Activated CD4-positive, alpha-beta T cell treated with anti-CD3 and anti-CD28 coated beads for 36 hours (primary cell): Measurements from ENCODE around the gene PSG1. TPM values are rescaled to one million over a fixed set of nuclear protein-coding genes. Genes with fewer than 3 reads are reported as not detected.
"Not testable (repeated sequence)": the region's sequence is repeated elsewhere in the genome, so short reads cannot be mapped to it uniquely, and the experiment has no call there.

Experiments used
- ATAC-seq: fragments of 200-7000 bp; cut with Tn5 transposase; one replicate; pipeline ENCODE4 v1.10.0; 2021; ENCODE audit warnings: mild to moderate bottlenecking, moderate library complexity
- CTCF ChIA-PET: fragments of 350-600 bp; sonication (Branson Sonifier 250); formaldehyde crosslinking; loops from one replicate; lab custom pipeline; 2021; ENCODE audit warnings: antibody characterized with exemption; lab: Charles Lee
- POLR2A ChIA-PET: fragments of 350-600 bp; sonication (Branson Sonifier 250); formaldehyde crosslinking; loops from one replicate; lab custom pipeline; 2021; ENCODE audit warnings: antibody characterized with exemption, inconsistent platforms; lab: Charles Lee
- DNase-seq: peaks from one replicate; pipeline ENCODE4 v3.0.0-alpha.2; 2020
- H3K27ac Mint-ChIP-seq: one replicate; pipeline ENCODE4 v1.8.0; 2021; ENCODE audit warnings: mixed read lengths
- H3K27me3 Mint-ChIP-seq: one replicate; pipeline ENCODE4 v1.8.0; 2021; ENCODE audit warnings: mixed read lengths
- H3K36me3 Mint-ChIP-seq: one replicate; pipeline ENCODE4 v1.8.0; 2021; ENCODE audit warnings: low read depth, mixed read lengths
- H3K4me1 Mint-ChIP-seq: one replicate; pipeline ENCODE4 v1.8.0; 2021; ENCODE audit warnings: mixed read lengths
- H3K4me3 Mint-ChIP-seq: one replicate; pipeline ENCODE4 v1.8.0; 2021; ENCODE audit warnings: mild to moderate bottlenecking, moderate library complexity, mixed read lengths
- H3K9me3 Mint-ChIP-seq: one replicate; pipeline ENCODE4 v1.8.0; 2021; ENCODE audit warnings: low read depth, mixed read lengths
- intact Hi-C, 2 experiments: fragments of 100-400 bp; cut with DNase I in 1 of 2; cut with micrococcal nuclease in 1 of 2; formaldehyde crosslinking; loops; one replicate each; pipeline versions ENCODE4 v1.14.2 to v1.15.1; 2022 to 2024; cut with DNase I, micrococcal nuclease
- total RNA-seq, 2 experiments: library from RNA; stranded (reverse); gene quantifications; one replicate each; pipeline ENCODE4 v1.2.3, GENCODE V29; 2021

The PSG1 gene
- total RNA-seq, 2 experiments from 2014 or later, result not detected

- POLR2A ChIA-PET, H3K36me3 Mint-ChIP-seq, ATAC-seq, DNase-seq, H3K4me3 Mint-ChIP-seq, H3K9me3 Mint-ChIP-seq, H3K27ac Mint-ChIP-seq, H3K4me1 Mint-ChIP-seq: not testable (repeated sequence)
- CTCF ChIA-PET, result interaction anchor here (0.6 kb wide), 1 partner anchor 629 kb away, joined by 3 read pairs; no protein-coding TSS in a partner anchor
- intact Hi-C loops, result loop anchor here in 1 of 2 experiments (10.0 kb wide), 1 partner anchor 196 kb away; no protein-coding TSS in a partner anchor
- peaks cover 27% of the 10 kb centered on the region for H3K27me3 Mint-ChIP-seq
Observed at GRCh38 chr19:42880621-42881020, 1.1 kb upstream of the PSG1 start.

- CTCF ChIA-PET, ATAC-seq, H3K36me3 Mint-ChIP-seq: not testable (repeated sequence)
Observed at GRCh38 chr19:42876596-42876995, 2.9 kb downstream of the PSG1 start.

GRCh38 chr19:42875881-42876280 lies 3.6 kb downstream of the PSG1 start:
- CTCF ChIA-PET, H3K27ac Mint-ChIP-seq, H3K9me3 Mint-ChIP-seq, H3K36me3 Mint-ChIP-seq, H3K27me3 Mint-ChIP-seq, H3K4me3 Mint-ChIP-seq, intact Hi-C loops, POLR2A ChIA-PET, ATAC-seq, DNase-seq, H3K4me1 Mint-ChIP-seq: not testable (repeated sequence)

More at GRCh38 chr19:42876596-42876995, 2.9 kb downstream of the PSG1 start:
- intact Hi-C loops, H3K4me1 Mint-ChIP-seq, H3K4me3 Mint-ChIP-seq, POLR2A ChIA-PET, H3K9me3 Mint-ChIP-seq, H3K27me3 Mint-ChIP-seq, H3K27ac Mint-ChIP-seq, DNase-seq: not testable (repeated sequence)

- H3K27me3 Mint-ChIP-seq, POLR2A ChIA-PET, ATAC-seq, intact Hi-C loops, H3K4me1 Mint-ChIP-seq, H3K36me3 Mint-ChIP-seq, CTCF ChIA-PET, H3K4me3 Mint-ChIP-seq, DNase-seq, H3K9me3 Mint-ChIP-seq, H3K27ac Mint-ChIP-seq: not testable (repeated sequence)
Observed at GRCh38 chr19:42874901-42875813, 4.4 kb downstream of the PSG1 start.

- CTCF ChIA-PET, result interaction anchor here (0.8 kb wide), 1 partner anchor 1850 kb away, joined by 3 read pairs; no protein-coding TSS in a partner anchor
- H3K4me1 Mint-ChIP-seq, DNase-seq, intact Hi-C loops, POLR2A ChIA-PET, H3K27me3 Mint-ChIP-seq, H3K4me3 Mint-ChIP-seq, ATAC-seq, H3K36me3 Mint-ChIP-seq, H3K27ac Mint-ChIP-seq, H3K9me3 Mint-ChIP-seq: not testable (repeated sequence)
Observed at GRCh38 chr19:42874136-42874535, 5.4 kb downstream of the PSG1 start.

GRCh38 chr19:42872608-42873007 lies 6.9 kb downstream of the PSG1 start:
- Mint-ChIP-seq H3K4me1 (no peaks in the 10 kb centered on the region), H3K27me3 (no peaks in the 10 kb centered on the region), H3K9me3 (no peaks in the 10 kb centered on the region), H3K36me3 (no peaks in the 10 kb centered on the region), H3K27ac (no peak overlapping the region), H3K4me3 (no peak overlapping the region)
- no peak for ATAC-seq
- DNase-seq, result no peak
- ChIA-PET POLR2A (no interaction called here), CTCF (no interaction called here)
- intact Hi-C loops, result no loop called here

- no peak for ATAC-seq
- CTCF ChIA-PET, result interaction anchor here (0.8 kb wide), 1 partner anchor 161 kb away, joined by 4 read pairs; no protein-coding TSS in a partner anchor
Observed at GRCh38 chr19:42857544-42857867, 22.0 kb downstream of the PSG1 start.

GRCh38 chr19:42856866-42857543 lies 22.5 kb downstream of the PSG1 start:
- H3K4me3 Mint-ChIP-seq, H3K4me1 Mint-ChIP-seq, DNase-seq, H3K27me3 Mint-ChIP-seq, H3K36me3 Mint-ChIP-seq, H3K27ac Mint-ChIP-seq, ATAC-seq, H3K9me3 Mint-ChIP-seq, intact Hi-C loops, POLR2A ChIA-PET: not testable (repeated sequence)
- CTCF ChIA-PET, result interaction anchor here (0.8 kb wide), 1 partner anchor 161 kb away, joined by 4 read pairs; no protein-coding TSS in a partner anchor

More at GRCh38 chr19:42857544-42857867, 22.0 kb downstream of the PSG1 start:
- DNase-seq, result no peak
- Mint-ChIP-seq H3K4me3 (no peak overlapping the region), H3K27ac (no peak overlapping the region), H3K36me3 (no peaks in the 10 kb centered on the region), H3K4me1 (no peaks in the 10 kb centered on the region), H3K27me3 (peaks cover 10% of the 10 kb centered on the region), H3K9me3 (peaks cover 2% of the 10 kb centered on the region)
- intact Hi-C loops, result no loop called here
- POLR2A ChIA-PET, result no interaction called here

- H3K27me3 Mint-ChIP-seq, H3K4me1 Mint-ChIP-seq, POLR2A ChIA-PET, H3K27ac Mint-ChIP-seq, DNase-seq, H3K9me3 Mint-ChIP-seq, H3K36me3 Mint-ChIP-seq, ATAC-seq, H3K4me3 Mint-ChIP-seq, CTCF ChIA-PET, intact Hi-C loops: not testable (repeated sequence)
Observed at GRCh38 chr19:42854745-42855144, 24.8 kb downstream of the PSG1 start.

- POLR2A ChIA-PET, CTCF ChIA-PET, ATAC-seq: not testable (repeated sequence)
Observed at GRCh38 chr19:42853231-42853630, 26.3 kb downstream of the PSG1 start.

GRCh38 chr19:42852821-42853220 lies 26.7 kb downstream of the PSG1 start:
- CTCF ChIA-PET, H3K27ac Mint-ChIP-seq, DNase-seq, intact Hi-C loops, ATAC-seq, H3K4me1 Mint-ChIP-seq, H3K9me3 Mint-ChIP-seq, H3K27me3 Mint-ChIP-seq, H3K36me3 Mint-ChIP-seq, H3K4me3 Mint-ChIP-seq, POLR2A ChIA-PET: not testable (repeated sequence)

More at GRCh38 chr19:42853231-42853630, 26.3 kb downstream of the PSG1 start:
- H3K36me3 Mint-ChIP-seq, DNase-seq, H3K9me3 Mint-ChIP-seq, intact Hi-C loops, H3K27ac Mint-ChIP-seq, H3K4me3 Mint-ChIP-seq, H3K4me1 Mint-ChIP-seq, H3K27me3 Mint-ChIP-seq: not testable (repeated sequence)
